Endodermal cell (in vitro differentiated cells): ENCODE results near the gene SPRED2. TPM values are rescaled to one million over a fixed set of nuclear protein-coding genes. Genes with fewer than 3 reads are reported as not detected.

Experiments used
- DNase-seq: peaks from one replicate; pipeline ENCODE4 v3.0.0-alpha.2; 2017
- H3K27ac ChIP-seq: 2 replicates; pipeline ENCODE4 v1.5.1; 2013; ENCODE audit warnings: mild to moderate bottlenecking, low read depth, low read length, moderate library complexity
- H3K27me3 ChIP-seq: 2 replicates; pipeline ENCODE4 v1.6.1; 2013; ENCODE audit warnings: mild to moderate bottlenecking, low read length, moderate library complexity; ENCODE audit not compliant: insufficient read depth, control insufficient read depth, poor library complexity, severe bottlenecking
- H3K36me3 ChIP-seq: 2 replicates; pipeline ENCODE4 v1.7.0; 2013; ENCODE audit warnings: mild to moderate bottlenecking, low read length, moderate library complexity; ENCODE audit not compliant: control insufficient read depth, insufficient read depth
- H3K4me1 ChIP-seq: one replicate; pipeline ENCODE4 v1.7.0; 2013; ENCODE audit warnings: low read length; ENCODE audit not compliant: control insufficient read depth, insufficient read depth
- H3K4me3 ChIP-seq: 2 replicates; pipeline ENCODE4 v1.5.1; 2013; ENCODE audit warnings: mild to moderate bottlenecking, low read length, moderate library complexity
- H3K9ac ChIP-seq: 2 replicates; pipeline ENCODE4 v1.6.1; 2013; ENCODE audit warnings: mild to moderate bottlenecking, low read length, moderate library complexity; ENCODE audit not compliant: poor library complexity, severe bottlenecking; ENCODE audit errors: extremely low read depth
- H3K9me3 ChIP-seq: 2 replicates; pipeline ENCODE4 v1.6.1; 2013; ENCODE audit warnings: mild to moderate bottlenecking, low read length, moderate library complexity; ENCODE audit not compliant: control insufficient read depth
- H3K27ac Mint-ChIP-seq: 2 replicates; pipeline ENCODE4 v1.8.0; 2020; ENCODE audit warnings: mixed read lengths
- H3K27me3 Mint-ChIP-seq: 2 replicates; pipeline ENCODE4 v1.8.0; 2021; ENCODE audit warnings: mild to moderate bottlenecking, mixed read lengths; ENCODE audit not compliant: insufficient read depth
- H3K36me3 Mint-ChIP-seq: 2 replicates; pipeline ENCODE4 v1.8.0; 2020; ENCODE audit warnings: low read depth, mixed read lengths
- H3K4me1 Mint-ChIP-seq: 2 replicates; pipeline ENCODE4 v1.8.0; 2020; ENCODE audit warnings: mixed read lengths
- H3K4me3 Mint-ChIP-seq: 2 replicates; pipeline ENCODE4 v1.8.0; 2020; ENCODE audit warnings: mild to moderate bottlenecking, moderate library complexity, mixed read lengths
- H3K9me3 Mint-ChIP-seq: 2 replicates; pipeline ENCODE4 v1.8.0; 2020; ENCODE audit warnings: mild to moderate bottlenecking, mixed read lengths
- CTCF ChIP-seq: fragments of 200-600 bp; sonication (generic); conservative IDR thresholded peaks from 2 replicates; pipeline ENCODE4 v1.5.0; 2021; ENCODE audit warnings: antibody characterized with exemption, mild to moderate bottlenecking
- WGBS, 2 experiments: methylation state at CpG; one replicate each; pipeline versions ENCODE4 v1.1.5 to v1.1.7; 2013; ENCODE audit warnings: missing lambda C conversion rate in 2 of 2, mixed read lengths in 1 of 2; ENCODE audit not compliant: insufficient coverage in 1 of 2, insufficient read length in 1 of 2; 5-methylcytosine and 5-hydroxymethylcytosine counted together
- total RNA-seq, 2 donors: library from RNA; stranded (reverse); fragmentation: NEBNext Ultra II Directional in 1 of 2; extraction: Animal tissue kit (Norgen Biotek cat#: 25700) in 1 of 2; gene quantifications; 2 replicates in 1 of 2; 3 replicates in 1 of 2; pipeline ENCODE4 v1.2.1, GENCODE V29; 2021

Gene SPRED2
- total RNA-seq, 2 donors from 2014 or later, result 60.3 to 70.1 TPM

GRCh38 chr2:65354773-65355172, 77.6 kb downstream of the SPRED2 start:
- no peak overlapping the region for H3K4me3 ChIP-seq
- no peak overlapping the region for H3K4me3 Mint-ChIP-seq
- H3K9ac ChIP-seq, result no peak overlapping the region
- no peak for TF ChIP-seq CTCF
- H3K9me3 ChIP-seq, result no peaks in the 10 kb centered on the region
- no peak overlapping the region for H3K27ac Mint-ChIP-seq
- WGBS, 2 experiments, result 95 to 100% methylated on average over 2 to 3 of the region's 3 CpGs
- H3K27ac ChIP-seq, result no peak overlapping the region
- H3K27me3 Mint-ChIP-seq, result no peaks in the 10 kb centered on the region
- no peaks in the 10 kb centered on the region for H3K36me3 ChIP-seq
- H3K27me3 ChIP-seq, result no peaks in the 10 kb centered on the region
- no peak for DNase-seq
- no peaks in the 10 kb centered on the region for H3K36me3 Mint-ChIP-seq
- H3K4me1 Mint-ChIP-seq, result peaks cover 66% of the 10 kb centered on the region
- H3K9me3 Mint-ChIP-seq, result no peaks in the 10 kb centered on the region
- peaks cover 44% of the 10 kb centered on the region for H3K4me1 ChIP-seq

- no peaks in the 10 kb centered on the region for H3K36me3 ChIP-seq
- TF ChIP-seq CTCF, result no peak
- H3K36me3 Mint-ChIP-seq, result no peaks in the 10 kb centered on the region
- no peak overlapping the region for H3K27ac Mint-ChIP-seq
- WGBS, 2 experiments, result 78 to 86% methylated on average over 4 to 5 of the region's 5 CpGs
- H3K4me3 ChIP-seq, result no peak overlapping the region
- no peaks in the 10 kb centered on the region for H3K27me3 Mint-ChIP-seq
- no peaks in the 10 kb centered on the region for H3K27me3 ChIP-seq
- H3K9me3 ChIP-seq, result no peaks in the 10 kb centered on the region
- H3K4me3 Mint-ChIP-seq, result no peak overlapping the region
- DNase-seq, result no peak
- peaks cover 42% of the 10 kb centered on the region for H3K4me1 ChIP-seq
- H3K9me3 Mint-ChIP-seq, result no peaks in the 10 kb centered on the region
- no peak overlapping the region for H3K27ac ChIP-seq
- peaks cover 66% of the 10 kb centered on the region for H3K4me1 Mint-ChIP-seq
- H3K9ac ChIP-seq, result no peak overlapping the region
Measured at GRCh38 chr2:65353927-65354326, 78.5 kb downstream of the SPRED2 start.

- Mint-ChIP-seq H3K27ac (no peak overlapping the region), H3K4me3 (no peak overlapping the region), H3K9me3 (no peaks in the 10 kb centered on the region), H3K4me1 (peaks cover 57% of the 10 kb centered on the region), H3K36me3 (peaks cover 2% of the 10 kb centered on the region), H3K27me3 (no peaks in the 10 kb centered on the region)
- Histone ChIP-seq H3K4me3 (no peak overlapping the region), H3K27ac (no peak overlapping the region), H3K27me3 (no peaks in the 10 kb centered on the region), H3K4me1 (peaks cover 37% of the 10 kb centered on the region), H3K9me3 (no peaks in the 10 kb centered on the region), H3K9ac (no peak overlapping the region), H3K36me3 (no peaks in the 10 kb centered on the region)
- DNase-seq, result peak; percentile 81
- peak; percentile 75 for TF ChIP-seq CTCF
- WGBS, 2 experiments, result 83 to 88% methylated on average over 2 to 4 of the region's 4 CpGs
Measured at GRCh38 chr2:65353046-65353445, 79.4 kb downstream of the SPRED2 start.
